Fibroblast of lung (primary cell): ENCODE results near the gene ANO1. TPM values are rescaled to one million over a fixed set of nuclear protein-coding genes. Genes with fewer than 3 reads are reported as not detected.

Experiments
- DNase-seq, 2 donors: peaks; one replicate each; pipeline versions ENCODE4 v3.0.0 to v3.0.0-alpha.2; 2010; ENCODE audit warnings: low read depth in 2 of 2
- H2AFZ ChIP-seq: 2 replicates; pipeline ENCODE4 v1.5.1; 2012; ENCODE audit warnings: low read length, control low read depth, inconsistent platforms
- H3K27ac ChIP-seq: 2 replicates; pipeline ENCODE4 v1.5.1; 2011; ENCODE audit warnings: low read length, control low read depth; ENCODE audit not compliant: insufficient read depth
- H3K27me3 ChIP-seq: 2 replicates; pipeline ENCODE4 v1.5.1; 2011; ENCODE audit warnings: mild to moderate bottlenecking, low read length; ENCODE audit not compliant: control insufficient read depth, insufficient read depth
- H3K36me3 ChIP-seq: 2 replicates; pipeline ENCODE4 v1.5.1; 2011; ENCODE audit warnings: low read length; ENCODE audit not compliant: control insufficient read depth, insufficient read depth
- H3K4me1 ChIP-seq: 2 replicates; pipeline ENCODE4 v1.5.1; 2011; ENCODE audit warnings: low read length; ENCODE audit not compliant: control insufficient read depth, insufficient read depth; ENCODE audit errors: extremely low read depth
- H3K4me2 ChIP-seq: 2 replicates; pipeline ENCODE4 v1.5.1; 2011; ENCODE audit warnings: low read length, control low read depth; ENCODE audit not compliant: insufficient read depth; ENCODE audit errors: extremely low read depth
- H3K4me3 ChIP-seq, 4 experiments: fragments of 200-600 bp in 1 of 4; sonication (generic) in 1 of 4; replicated peaks in 1 of 4; 2 replicates each; pipeline ENCODE4 v1.5.1; 2011 to 2016; ENCODE audit warnings: low read length in 4 of 4, low read depth in 3 of 4, mild to moderate bottlenecking in 3 of 4, control low read depth in 2 of 4, inconsistent platforms in 1 of 4, mixed read lengths in 1 of 4; ENCODE audit not compliant: insufficient read depth in 1 of 4; ENCODE audit errors: control extremely low read depth in 1 of 4
- H3K79me2 ChIP-seq: 2 replicates; pipeline ENCODE4 v1.5.1; 2012; ENCODE audit warnings: mild to moderate bottlenecking, low read length, inconsistent platforms; ENCODE audit not compliant: control insufficient read depth, insufficient read depth
- H3K9ac ChIP-seq: 2 replicates; pipeline ENCODE4 v1.5.1; 2011; ENCODE audit warnings: mild to moderate bottlenecking, low read length, control low read depth; ENCODE audit not compliant: insufficient read depth
- H3K9me3 ChIP-seq: 2 replicates; pipeline ENCODE4 v1.5.1; 2012; ENCODE audit warnings: low read depth, low read length; ENCODE audit not compliant: control insufficient read depth, insufficient read depth
- H4K20me1 ChIP-seq: 2 replicates; pipeline ENCODE4 v1.5.1; 2011; ENCODE audit warnings: low read length; ENCODE audit not compliant: control insufficient read depth, insufficient read depth; ENCODE audit errors: extremely low read depth
- EZH2 ChIP-seq: IDR thresholded peaks from 2 replicates; pipeline ENCODE4 v1.5.1; 2012; ENCODE audit warnings: low read length, control low read depth, mild to moderate bottlenecking; ENCODE audit errors: missing control alignments
- polyA plus RNA-seq, 2 donors: library from polyadenylated mRNA; depleted of rRNA in 1 of 2; stranded (reverse) in 1 of 2; unstranded in 1 of 2; fragments of >200 nt; gene quantifications; 2 replicates each; pipeline ENCODE4 v1.2.1, GENCODE V29; 2011 to 2012; ENCODE audit warnings: missing spikeins in 1 of 2
- total RNA-seq: library from RNA; depleted of rRNA; stranded (reverse); fragments of >200 nt; gene quantifications from 2 replicates; pipeline ENCODE4 v1.2.1, GENCODE V29; 2014
- TF ChIP-seq, protein P1 (sequence below), 2 donors: IDR thresholded peaks in 1 of 2; conservative IDR thresholded peaks in 1 of 2; 1 replicate in 1 of 2; 2 replicates in 1 of 2; pipeline ENCODE4 v1.5.1; 2011 to 2012; ENCODE audit warnings: low read length in 2 of 2, control low read depth in 1 of 2, inconsistent platforms in 1 of 2, low read depth in 1 of 2, mild to moderate bottlenecking in 1 of 2

The ANO1 gene
- total and polyA plus RNA-seq, 2 donors (not counting 1 experiment from before 2014, with no cell fraction given): 0.99 to 4.1 TPM

DNA sequence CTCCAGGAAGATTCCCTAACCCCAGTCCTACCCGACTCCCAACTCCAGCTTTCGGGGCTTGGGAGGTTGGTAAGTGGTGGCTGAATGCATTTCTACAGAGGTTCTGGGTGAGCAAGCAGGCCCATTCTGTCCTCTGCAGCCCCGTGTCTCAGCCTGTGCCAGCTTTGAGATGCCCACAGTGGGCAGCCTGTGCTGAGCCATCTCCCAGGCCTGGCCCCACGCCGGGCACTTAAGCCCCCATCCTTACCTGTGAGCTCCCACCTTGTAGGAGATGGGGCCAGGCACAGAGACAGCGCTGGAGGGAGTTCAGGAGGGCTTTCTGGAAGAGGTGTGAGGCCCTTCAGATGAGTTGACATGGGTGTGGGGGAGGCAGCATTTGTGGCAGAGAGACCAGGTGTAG, 54.5 kb downstream of the ANO1 start:
- no peak overlapping the region for H3K27ac ChIP-seq
- H4K20me1 ChIP-seq: no peaks in the 10 kb centered on the region
- no peak overlapping the region for H3K9ac ChIP-seq
- no peaks in the 10 kb centered on the region for H3K36me3 ChIP-seq
- no peak for DNase-seq
- H3K4me3 ChIP-seq: no peak overlapping the region
- no peak overlapping the region for H3K4me2 ChIP-seq
- no peak overlapping the region for H2AFZ ChIP-seq
- no peaks in the 10 kb centered on the region for H3K27me3 ChIP-seq
- H3K9me3 ChIP-seq: no peaks in the 10 kb centered on the region
- TF ChIP-seq, protein P1, sequence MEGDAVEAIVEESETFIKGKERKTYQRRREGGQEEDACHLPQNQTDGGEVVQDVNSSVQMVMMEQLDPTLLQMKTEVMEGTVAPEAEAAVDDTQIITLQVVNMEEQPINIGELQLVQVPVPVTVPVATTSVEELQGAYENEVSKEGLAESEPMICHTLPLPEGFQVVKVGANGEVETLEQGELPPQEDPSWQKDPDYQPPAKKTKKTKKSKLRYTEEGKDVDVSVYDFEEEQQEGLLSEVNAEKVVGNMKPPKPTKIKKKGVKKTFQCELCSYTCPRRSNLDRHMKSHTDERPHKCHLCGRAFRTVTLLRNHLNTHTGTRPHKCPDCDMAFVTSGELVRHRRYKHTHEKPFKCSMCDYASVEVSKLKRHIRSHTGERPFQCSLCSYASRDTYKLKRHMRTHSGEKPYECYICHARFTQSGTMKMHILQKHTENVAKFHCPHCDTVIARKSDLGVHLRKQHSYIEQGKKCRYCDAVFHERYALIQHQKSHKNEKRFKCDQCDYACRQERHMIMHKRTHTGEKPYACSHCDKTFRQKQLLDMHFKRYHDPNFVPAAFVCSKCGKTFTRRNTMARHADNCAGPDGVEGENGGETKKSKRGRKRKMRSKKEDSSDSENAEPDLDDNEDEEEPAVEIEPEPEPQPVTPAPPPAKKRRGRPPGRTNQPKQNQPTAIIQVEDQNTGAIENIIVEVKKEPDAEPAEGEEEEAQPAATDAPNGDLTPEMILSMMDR (conservative IDR thresholded peaks at IDR 0.05 in 1 of 2, IDR thresholded peaks at IDR 0.05 in 1 of 2; ENCODE audit: low read depth in 1 of 2, low read length in 2 of 2): no peak
- no peak for TF ChIP-seq EZH2
- peaks cover 2% of the 10 kb centered on the region for H3K4me1 ChIP-seq
- no peaks in the 10 kb centered on the region for H3K79me2 ChIP-seq

DNA sequence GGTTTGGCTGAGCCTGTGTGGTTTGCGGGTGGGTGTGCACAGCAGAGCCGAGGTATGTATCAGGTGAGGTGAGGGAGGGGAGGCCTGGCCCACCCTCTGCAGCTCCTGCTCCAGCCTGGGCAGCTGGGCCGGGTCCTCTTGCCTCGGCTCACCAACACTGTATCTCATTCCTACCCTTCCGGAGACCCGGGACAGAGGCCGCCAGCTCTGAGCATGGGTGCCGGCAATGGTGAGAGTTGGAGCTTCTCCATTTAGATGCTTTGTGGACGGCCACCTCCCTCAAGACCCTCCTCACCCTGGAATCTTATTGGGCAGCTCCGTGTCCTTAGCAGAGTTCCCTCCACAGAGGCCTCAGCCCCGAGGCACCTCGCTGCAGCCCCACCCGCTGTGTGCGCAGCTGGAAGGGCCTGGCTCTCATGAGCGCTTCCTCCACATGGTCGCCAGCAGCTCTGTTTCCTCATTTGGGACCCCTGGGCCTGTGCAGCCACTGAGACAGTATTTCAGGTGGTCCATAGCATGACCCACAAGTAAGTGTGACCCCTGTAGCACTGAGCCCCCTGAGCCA, 55.7 kb downstream of the ANO1 start:
- H3K4me2 ChIP-seq: no peak overlapping the region
- no peaks in the 10 kb centered on the region for H3K27me3 ChIP-seq
- no peak overlapping the region for H3K27ac ChIP-seq
- TF ChIP-seq EZH2: no peak
- H2AFZ ChIP-seq: no peak overlapping the region
- no peak for DNase-seq
- no peaks in the 10 kb centered on the region for H3K79me2 ChIP-seq
- H3K9ac ChIP-seq: no peak overlapping the region
- H3K4me1 ChIP-seq: no peaks in the 10 kb centered on the region
- no peaks in the 10 kb centered on the region for H3K36me3 ChIP-seq
- H4K20me1 ChIP-seq: no peaks in the 10 kb centered on the region
- H3K9me3 ChIP-seq: no peaks in the 10 kb centered on the region
- H3K4me3 ChIP-seq: no peak overlapping the region

DNA sequence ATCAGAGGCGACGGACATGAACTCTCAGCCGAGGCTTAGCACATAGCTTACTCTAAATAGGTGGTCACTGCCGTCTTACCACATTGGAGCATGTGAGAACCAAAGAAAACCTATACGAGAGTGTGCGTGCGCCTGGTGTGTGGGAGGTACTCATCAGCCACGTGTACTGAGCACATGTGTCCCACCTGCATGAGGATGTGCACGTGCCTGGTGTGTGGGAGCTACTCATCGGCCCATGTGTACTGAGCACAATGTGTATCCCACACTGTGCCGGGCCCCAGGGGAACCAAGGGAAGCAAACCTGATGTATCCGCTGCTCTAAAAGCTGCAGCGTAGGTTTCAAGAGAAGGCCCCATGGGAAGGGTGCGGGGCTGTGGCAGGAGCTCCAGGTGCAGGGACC, 56.4 kb downstream of the ANO1 start:
- Histone ChIP-seq H3K4me2 (no peak overlapping the region), H3K4me1 (no peaks in the 10 kb centered on the region), H3K9ac (no peak overlapping the region), H3K27me3 (no peaks in the 10 kb centered on the region), H3K27ac (no peak overlapping the region), H3K9me3 (no peaks in the 10 kb centered on the region), H3K79me2 (no peaks in the 10 kb centered on the region), H2AFZ (no peak overlapping the region), H3K36me3 (no peaks in the 10 kb centered on the region), H3K4me3 (no peak overlapping the region), H4K20me1 (no peaks in the 10 kb centered on the region)
- TF ChIP-seq EZH2: no peak
- TF ChIP-seq, protein P1 (conservative IDR thresholded peaks at IDR 0.05 in 1 of 2, IDR thresholded peaks at IDR 0.05 in 1 of 2; ENCODE audit: low read depth in 1 of 2, low read length in 2 of 2): no peak
- DNase-seq: no peak
